NCI-H128 (cell line): ENCODE measurements around the gene PDE4B.

Experiments used
- DNase-seq: peaks from one replicate; lab custom pipeline; 2025; ENCODE audit not compliant: unreplicated experiment; lab: John Stamatoyannopoulos, UW

PDE4B gene

GRCh38 chr1:66253330-66253921 is 460.7 kb downstream of the PDE4B start:
- peak; percentile 24 for DNase-seq

GRCh38 chr1:66254785-66255184 is 462.1 kb downstream of the PDE4B start:
- DNase-seq, result no peak

DNA sequence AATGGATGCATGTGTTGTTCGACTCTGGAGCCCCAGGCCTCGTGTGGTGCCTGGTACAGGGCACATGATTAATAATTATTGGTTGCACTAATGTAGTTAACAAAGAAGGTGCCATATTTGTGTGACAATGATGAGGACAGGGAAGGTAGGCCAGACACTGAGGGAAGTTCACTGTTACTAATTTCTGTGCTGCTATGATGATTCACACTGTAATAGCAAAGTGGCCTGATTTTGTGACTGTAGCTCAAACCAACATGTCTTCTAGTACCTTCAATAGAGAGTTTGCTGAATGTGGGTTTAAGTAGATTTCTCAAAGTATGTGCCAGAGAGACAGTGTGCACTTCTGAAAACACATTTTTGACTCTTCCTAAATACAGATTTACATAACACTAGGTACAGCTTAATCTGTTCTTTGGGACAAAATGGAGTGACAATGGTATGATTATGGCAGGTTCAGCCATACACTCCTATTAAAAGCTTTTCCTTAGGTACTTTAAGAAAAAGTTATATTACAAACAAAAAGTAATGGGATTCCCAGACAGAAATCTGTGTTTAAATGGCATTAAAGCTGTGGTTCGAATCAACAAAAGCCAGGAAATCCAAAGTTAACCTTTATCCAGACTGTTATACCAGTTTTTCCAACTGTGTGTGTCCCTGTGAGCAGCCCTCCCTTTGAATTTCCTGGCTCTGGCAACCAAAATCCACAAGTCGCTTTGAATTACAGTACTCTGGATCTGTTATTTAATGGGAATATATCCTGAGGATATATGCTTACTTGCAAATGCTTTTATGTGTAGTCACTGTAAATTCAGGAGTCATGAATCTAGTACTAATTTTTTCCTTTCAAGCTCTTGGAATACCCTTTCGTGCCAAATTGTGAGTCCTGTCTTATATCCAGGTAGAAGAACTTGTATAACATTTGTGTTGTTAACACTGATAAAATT is 464.2 kb downstream of the PDE4B start:
- no peak for DNase-seq

DNA sequence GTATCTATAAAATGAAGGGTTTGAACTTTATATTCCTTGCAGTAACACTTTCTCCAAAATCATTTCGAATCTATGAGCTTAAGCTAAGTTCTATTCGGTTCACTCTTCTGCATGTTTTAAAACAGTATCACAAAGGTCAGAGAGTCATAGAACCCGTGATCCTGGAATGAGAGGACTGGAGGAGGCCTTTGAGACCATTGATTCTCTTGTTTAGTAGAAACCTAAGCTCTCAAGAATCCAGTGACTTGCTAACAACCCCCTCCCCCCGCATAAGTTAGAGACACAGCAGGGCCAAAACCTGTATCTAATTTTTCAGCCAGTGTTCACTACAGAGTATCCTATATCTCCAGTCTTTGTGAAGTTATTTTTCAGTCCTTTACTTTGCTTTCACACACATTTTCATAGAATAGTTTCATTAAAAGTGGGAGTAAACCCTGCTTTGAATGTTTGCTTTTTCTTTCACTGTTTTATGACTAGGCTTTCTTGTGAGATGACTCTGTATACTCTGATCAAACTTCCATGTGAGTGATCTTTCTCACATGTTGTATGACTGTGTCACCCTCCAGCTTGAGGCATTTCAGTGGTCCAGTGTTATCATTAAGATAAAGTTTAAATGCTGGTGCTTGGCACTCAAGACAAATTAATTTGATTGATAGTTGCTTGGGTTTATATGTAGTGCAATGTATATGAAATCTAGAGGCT is 465.9 kb downstream of the PDE4B start:
- DNase-seq, result no peak

DNA sequence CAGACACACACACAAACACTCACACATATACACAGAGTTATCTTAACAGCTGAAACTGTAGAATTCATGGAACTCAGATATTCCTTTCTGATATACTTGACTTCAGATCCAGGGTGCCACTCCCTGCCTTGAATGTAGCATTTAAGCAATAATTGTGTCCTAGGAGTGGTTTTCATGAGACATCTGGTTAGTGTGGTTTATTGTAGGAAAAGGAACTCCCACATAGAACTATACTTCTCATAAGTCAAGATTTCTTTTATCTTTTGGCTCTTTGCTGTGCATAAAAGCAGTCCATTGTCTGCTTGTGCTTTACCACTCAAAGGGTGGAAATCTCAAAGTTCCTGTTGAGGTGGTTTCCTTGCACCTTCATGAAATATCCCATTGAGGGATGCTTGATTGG is 468.7 kb downstream of the PDE4B start:
- no peak for DNase-seq

- DNase-seq, result no peak
Observed at GRCh38 chr1:66262208-66262963, 469.7 kb downstream of the PDE4B start.

DNA sequence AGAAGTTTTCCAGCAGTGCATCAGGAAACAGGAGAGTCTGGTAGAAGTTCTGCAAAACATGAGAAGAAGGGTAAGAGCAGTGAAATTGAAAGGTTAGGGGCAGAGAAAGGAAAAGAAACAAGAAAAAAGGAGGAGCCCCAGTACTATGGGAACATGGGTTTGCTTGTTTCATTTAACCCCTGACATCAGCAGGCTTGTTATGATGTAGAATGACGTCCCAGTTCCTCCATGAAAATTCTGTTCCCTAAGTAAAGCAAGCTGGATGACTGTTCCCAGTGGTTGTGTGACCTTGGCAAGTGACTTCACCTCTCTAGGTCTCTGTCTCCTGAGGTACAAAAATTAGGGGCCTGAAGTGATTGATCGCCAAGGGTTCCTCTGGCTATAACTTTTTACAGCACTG is 472.6 kb downstream of the PDE4B start:
- no peak for DNase-seq

GRCh38 chr1:66265796-66266195 is 473.1 kb downstream of the PDE4B start:
- no peak for DNase-seq

DNA sequence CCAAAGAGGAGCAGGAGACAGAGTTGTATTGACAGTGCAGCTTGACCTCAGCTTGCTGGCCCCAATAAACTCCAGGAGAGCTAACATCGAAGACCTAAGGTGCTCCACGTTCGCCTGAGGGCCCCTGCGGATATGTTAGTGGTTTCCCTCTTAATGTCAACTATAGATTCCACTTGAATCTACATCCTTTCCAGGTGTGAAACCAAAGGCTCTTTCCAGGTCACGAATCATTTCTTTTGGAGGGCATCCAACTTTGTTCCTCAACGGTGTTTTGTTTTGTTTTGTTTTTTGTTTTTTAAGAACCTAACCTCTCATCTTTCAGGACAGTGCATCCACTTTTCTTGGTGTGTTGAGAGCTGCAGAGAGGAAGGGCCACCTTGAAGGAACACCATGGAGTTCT is 473.7 kb downstream of the PDE4B start:
- DNase-seq, result peak; percentile 29

DNA sequence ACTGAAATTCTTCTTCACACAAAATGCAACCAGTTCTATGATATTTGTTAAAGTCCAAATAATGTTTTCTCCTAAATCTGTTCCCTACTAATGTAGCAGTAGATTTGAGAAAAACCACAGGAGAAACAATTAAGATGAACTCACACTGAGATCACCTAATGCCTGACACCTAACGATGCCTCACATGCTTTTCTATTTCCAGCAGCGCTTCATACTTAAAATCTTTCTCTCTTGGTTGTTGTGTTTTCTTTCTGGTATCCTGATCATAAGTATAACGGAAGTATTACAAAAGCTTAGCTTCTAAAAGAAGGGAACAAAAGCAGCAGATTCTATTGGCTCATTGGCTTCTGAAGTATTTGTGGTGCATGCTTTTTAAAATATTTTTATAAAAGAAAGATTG is 474.1 kb downstream of the PDE4B start:
- no peak for DNase-seq

GRCh38 chr1:66267201-66267940 is 474.7 kb downstream of the PDE4B start:
- DNase-seq, result no peak

GRCh38 chr1:66269222-66269621 is 476.5 kb downstream of the PDE4B start:
- no peak for DNase-seq

GRCh38 chr1:66270119-66270812 is 477.6 kb downstream of the PDE4B start:
- no peak for DNase-seq

DNA sequence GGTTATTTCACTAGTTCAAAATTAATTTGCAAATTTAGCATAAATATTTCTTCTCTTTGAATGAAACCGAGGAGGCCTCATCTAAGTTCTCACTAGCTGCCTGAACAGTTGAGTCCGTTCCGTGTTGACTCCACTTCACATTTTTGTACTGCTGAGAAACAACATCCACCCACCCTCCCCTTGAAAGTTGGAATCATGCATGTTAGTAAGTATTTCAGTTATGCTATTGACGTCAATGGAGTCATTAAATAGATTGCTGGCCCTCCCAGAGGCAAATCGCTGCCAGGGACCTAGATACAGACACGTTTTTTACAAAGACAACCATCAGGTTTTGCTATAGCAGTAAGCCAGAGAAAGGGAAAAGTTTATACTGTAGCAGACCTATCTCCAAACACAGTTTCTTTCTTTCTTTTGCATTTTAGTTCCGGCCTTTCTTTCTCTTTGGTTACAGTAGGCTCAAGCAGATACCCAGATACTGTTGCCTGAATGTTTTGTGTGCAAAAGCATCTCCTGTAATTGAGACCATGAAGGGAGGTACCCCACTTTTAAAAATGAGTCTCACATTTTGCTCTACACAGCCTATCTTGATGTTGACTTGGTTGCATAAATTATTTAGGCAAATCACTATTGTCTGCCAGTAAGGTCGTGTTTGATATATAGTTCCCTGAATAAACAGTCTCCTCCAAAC is 478.7 kb downstream of the PDE4B start:
- no peak for DNase-seq

- DNase-seq, result no peak
Observed at GRCh38 chr1:66271904-66272254, 479.2 kb downstream of the PDE4B start.

GRCh38 chr1:66273656-66274055 is 481.0 kb downstream of the PDE4B start:
- DNase-seq, result no peak

DNA sequence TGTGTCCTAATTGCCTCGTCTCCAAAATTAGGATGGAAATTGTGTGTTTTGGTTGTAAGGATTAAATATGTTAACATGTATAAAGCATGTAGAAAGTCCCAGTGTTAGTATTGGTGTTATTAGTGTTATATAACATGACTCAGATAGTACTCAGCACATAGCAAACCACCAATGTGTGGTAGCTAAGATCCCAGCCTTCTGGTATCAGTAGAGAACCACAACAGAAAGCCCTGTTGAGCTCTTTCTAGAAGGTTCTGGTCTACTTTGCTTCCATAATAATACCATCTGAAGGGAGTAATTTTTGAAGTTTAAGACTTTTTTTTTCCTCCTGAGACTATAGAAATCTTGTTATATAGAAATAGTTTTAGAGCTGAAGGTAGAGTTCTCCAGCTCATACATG is 481.9 kb downstream of the PDE4B start:
- no peak for DNase-seq

- DNase-seq, result no peak
Observed at GRCh38 chr1:66275083-66275482, 482.4 kb downstream of the PDE4B start.

- no peak for DNase-seq
Observed at GRCh38 chr1:66275601-66276023, 482.9 kb downstream of the PDE4B start.
